Caco-2 (cell line): ENCODE data around the gene ST3GAL3. TPM values are rescaled to one million over a fixed set of nuclear protein-coding genes. Genes with fewer than 3 reads are reported as not detected.

ENCODE experiments used
- BruUV-seq: library from RNA; stranded (reverse); fragments of 400-500 nt; replicated peaks from 2 replicates; lab custom pipeline; 2021; lab: Mats Ljungman, UMichigan
- CTCF ChIA-PET: fragments of 300-600 bp; sonication (Branson Sonifier 250); formaldehyde crosslinking; loops from one replicate; lab custom pipeline; 2022; ENCODE audit warnings: antibody characterized with exemption; lab: Charles Lee
- POLR2A ChIA-PET: fragments of 300-600 bp; sonication (Branson Sonifier 250); formaldehyde crosslinking; loops from one replicate; lab custom pipeline; 2022; ENCODE audit warnings: antibody characterized with exemption; lab: Charles Lee
- DNase-seq, 2 experiments: peaks; one replicate each; pipeline versions ENCODE4 v3.0.0 to v3.0.0-alpha.2; 2020 to 2022
- H3K27me3 ChIP-seq: replicated peaks from 2 replicates; pipeline ENCODE4 v1.6.0; 2011; ENCODE audit warnings: low read length; ENCODE audit not compliant: control insufficient read depth, insufficient read depth
- H3K36me3 ChIP-seq: 2 replicates; pipeline ENCODE4 v1.5.1; 2011; ENCODE audit warnings: low read length; ENCODE audit not compliant: control insufficient read depth, insufficient read depth
- H3K4me1 ChIP-seq: fragments of 250-450 bp; sonication (Bioruptor Pico); 2 replicates; pipeline ENCODE4 v1.5.1; 2020; ENCODE audit warnings: mild to moderate bottlenecking
- H3K4me3 ChIP-seq: 2 replicates; pipeline ENCODE4 v1.5.1; 2011; ENCODE audit warnings: low read depth, mild to moderate bottlenecking, control low read depth, low read length
- H3K9me3 ChIP-seq: fragments of 250-450 bp; sonication (Bioruptor Pico); 2 replicates; pipeline ENCODE4 v1.5.1; 2020; ENCODE audit warnings: mild to moderate bottlenecking, moderate library complexity
- H3K27ac Mint-ChIP-seq: one replicate; pipeline ENCODE4 v1.8.0; 2022; ENCODE audit warnings: mixed read lengths; ENCODE audit not compliant: unreplicated experiment
- H3K27me3 Mint-ChIP-seq: one replicate; pipeline ENCODE4 v1.8.0; 2022; ENCODE audit warnings: mixed read lengths; ENCODE audit not compliant: insufficient read depth, unreplicated experiment
- H3K36me3 Mint-ChIP-seq: one replicate; pipeline ENCODE4 v1.8.0; 2022; ENCODE audit warnings: mild to moderate bottlenecking, mixed read lengths; ENCODE audit not compliant: insufficient read depth, unreplicated experiment
- H3K4me1 Mint-ChIP-seq: one replicate; pipeline ENCODE4 v1.8.0; 2022; ENCODE audit warnings: low read depth, mixed read lengths; ENCODE audit not compliant: unreplicated experiment
- H3K4me3 Mint-ChIP-seq: one replicate; pipeline ENCODE4 v1.8.0; 2022; ENCODE audit warnings: mild to moderate bottlenecking, moderate library complexity, mixed read lengths; ENCODE audit not compliant: unreplicated experiment
- H3K9me3 Mint-ChIP-seq: one replicate; pipeline ENCODE4 v1.8.0; 2022; ENCODE audit warnings: mixed read lengths; ENCODE audit not compliant: unreplicated experiment
- CTCF ChIP-seq, 2 experiments: fragments of 200-600 bp in 1 of 2; IDR thresholded peaks; 1 replicate in 1 of 2; 2 replicates in 1 of 2; pipeline versions ENCODE4 v1.5.1 to v1.8.0; 2011 to 2022; ENCODE audit warnings: antibody characterized with exemption in 1 of 2, control low read depth in 1 of 2, inconsistent platforms in 1 of 2, low read depth in 1 of 2, low read length in 1 of 2, mild to moderate bottlenecking in 1 of 2, moderate library complexity in 1 of 2; ENCODE audit not compliant: insufficient read depth in 1 of 2, severe bottlenecking in 1 of 2, unreplicated experiment in 1 of 2
- intact Hi-C: fragments of 100-400 bp; cut with micrococcal nuclease; formaldehyde crosslinking; loops from one replicate; pipeline ENCODE4 v1.10.0; 2022; ENCODE audit not compliant: unreplicated experiment
- total RNA-seq: library from RNA; stranded (reverse); gene quantifications from 2 replicates; pipeline ENCODE4 v1.2.3, GENCODE V29; 2022

The ST3GAL3 gene
- total RNA-seq, 1 experiment from 2014 or later: 5.6 TPM

GRCh38 chr1:43819357-43819756 is 112.0 kb downstream of the ST3GAL3 start:
- Mint-ChIP-seq H3K36me3 (no peaks in the 10 kb centered on the region), H3K4me3 (no peak overlapping the region), H3K9me3 (no peaks in the 10 kb centered on the region), H3K27me3 (no peaks in the 10 kb centered on the region), H3K27ac (no peak overlapping the region), H3K4me1 (peaks cover 8% of the 10 kb centered on the region)
- H3K4me1 ChIP-seq: peaks cover 10% of the 10 kb centered on the region; the same call in 1 of the 2 replicates
- intact Hi-C loops: no loop called here
- BruUV-seq: no TSS peak
- no peak for DNase-seq
- H3K9me3 ChIP-seq: no peaks in the 10 kb centered on the region
- H3K4me3 ChIP-seq: no peak overlapping the region
- H3K27me3 ChIP-seq: no peaks in the 10 kb centered on the region
- no peaks in the 10 kb centered on the region for H3K36me3 ChIP-seq
- ChIA-PET POLR2A (no interaction called here), CTCF (no interaction called here)
- TF ChIP-seq CTCF (IDR thresholded peaks at IDR 0.05; ENCODE audit: insufficient read depth in 1 of 2, low read depth in 1 of 2, low read length in 1 of 2, severe bottlenecking in 1 of 2, unreplicated experiment in 1 of 2): no peak

GRCh38 chr1:43821471-43821870 is 114.1 kb downstream of the ST3GAL3 start:
- BruUV-seq: no TSS peak
- Mint-ChIP-seq H3K36me3 (no peaks in the 10 kb centered on the region), H3K4me3 (no peak overlapping the region), H3K9me3 (no peaks in the 10 kb centered on the region), H3K4me1 (peaks cover 8% of the 10 kb centered on the region), H3K27ac (no peak overlapping the region), H3K27me3 (no peaks in the 10 kb centered on the region)
- no peaks in the 10 kb centered on the region for H3K9me3 ChIP-seq
- ChIA-PET CTCF (no interaction called here), POLR2A (no interaction called here)
- H3K4me1 ChIP-seq: peaks cover 10% of the 10 kb centered on the region; the same call in 1 of the 2 replicates
- H3K36me3 ChIP-seq: no peaks in the 10 kb centered on the region
- no peak for DNase-seq
- intact Hi-C loops: no loop called here
- H3K4me3 ChIP-seq: no peak overlapping the region
- no peak for TF ChIP-seq CTCF (IDR thresholded peaks at IDR 0.05; ENCODE audit: insufficient read depth in 1 of 2, low read depth in 1 of 2, low read length in 1 of 2, severe bottlenecking in 1 of 2, unreplicated experiment in 1 of 2)
- no peaks in the 10 kb centered on the region for H3K27me3 ChIP-seq

- Mint-ChIP-seq H3K36me3 (no peaks in the 10 kb centered on the region), H3K9me3 (no peaks in the 10 kb centered on the region), H3K27ac (no peak overlapping the region), H3K4me1 (peaks cover 8% of the 10 kb centered on the region), H3K4me3 (no peak overlapping the region), H3K27me3 (no peaks in the 10 kb centered on the region)
- intact Hi-C loops: no loop called here
- H3K27me3 ChIP-seq: no peaks in the 10 kb centered on the region
- no peaks in the 10 kb centered on the region for H3K9me3 ChIP-seq
- no TSS peak for BruUV-seq
- ChIA-PET CTCF (no interaction called here), POLR2A (no interaction called here)
- DNase-seq: peak; percentile 4 to 46
- no peaks in the 10 kb centered on the region for H3K36me3 ChIP-seq
- H3K4me1 ChIP-seq: peaks cover 10% of the 10 kb centered on the region; the same call in 1 of the 2 replicates
- no peak overlapping the region for H3K4me3 ChIP-seq
- no peak for TF ChIP-seq CTCF (IDR thresholded peaks at IDR 0.05; ENCODE audit: insufficient read depth in 1 of 2, low read depth in 1 of 2, low read length in 1 of 2, severe bottlenecking in 1 of 2, unreplicated experiment in 1 of 2)
Observed at GRCh38 chr1:43822040-43822690, 114.8 kb downstream of the ST3GAL3 start.
